Measurements from ENCODE around the gene GAS6. TPM values are rescaled to one million over a fixed set of nuclear protein-coding genes. Genes with fewer than 3 reads are reported as not detected.

Gene GAS6
- total and polyA plus RNA-seq, 9 of the 15 experiments (the other 6 are each of a cell fraction or from before 2014, with no cell fraction given), result 0.14 to 9.7 (median 4.7) TPM; not detected in 1

DNA sequence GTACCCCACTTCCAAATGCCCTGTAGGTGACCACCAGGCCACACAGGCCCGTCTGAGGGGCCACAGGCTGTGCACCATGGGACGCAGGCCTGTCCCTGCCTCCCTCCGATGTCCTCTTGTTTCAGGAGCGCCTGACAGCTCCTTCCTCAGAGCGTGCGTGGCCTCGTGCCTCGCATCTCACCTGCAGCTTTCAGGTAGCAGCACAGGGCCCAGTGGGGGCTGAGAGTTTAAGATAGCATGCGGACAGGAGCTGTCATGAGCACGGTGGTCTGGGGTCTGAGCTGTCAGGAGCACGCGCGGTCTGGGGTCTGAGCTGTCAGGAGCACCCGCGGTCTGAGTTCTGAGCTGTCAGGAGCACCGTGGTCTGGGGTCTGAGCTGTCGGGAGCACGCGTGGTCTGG, 40.1 kb downstream of the GAS6 start:
- in situ Hi-C loops (cut with MboI) (loop anchor here (10.0 kb wide), 1 partner anchor 91 kb away; no protein-coding TSS in a partner anchor), intact Hi-C loops (cut with micrococcal nuclease) (no loop called here)
- H3K27ac ChIP-seq (ENCODE audit: extremely low read depth, low read depth, low read length), result no peak overlapping the region
- 85% methylated on average over 7 of the region's 19 CpGs for WGBS (ENCODE audit: insufficient coverage, low coverage, missing lambda C conversion rate)
- H2AFZ ChIP-seq (ENCODE audit: low read depth, low read length), result no peak overlapping the region
- CTCF ChIA-PET (ENCODE audit: low intra/inter-chr PET ratio), result no interaction called here
- POLR2A ChIA-PET, result interaction anchor here (1.0 kb wide), 1 partner anchor 16 kb away, joined by 3 read pairs; no protein-coding TSS in a partner anchor
- no peak overlapping the region for H3K4me3 ChIP-seq
- H4K20me1 ChIP-seq (replicated peaks; ENCODE audit: control insufficient read depth, insufficient read depth, low read length), result no peaks in the 10 kb centered on the region
- no peak for DNase-seq (ENCODE audit: extremely low read depth in 1 of 4, low spot score in 3 of 4)
- peaks cover 0 to 26% of the 10 kb centered on the region in 2 experiments; a peak in 2 of 5 replicates for H3K4me1 ChIP-seq (replicated peaks in 1 of 2; ENCODE audit: control insufficient read depth in 2 of 2, insufficient read depth in 2 of 2, low read length in 2 of 2)
- H3K9me3 ChIP-seq (replicated peaks; ENCODE audit: control insufficient read depth, insufficient read depth, low read depth, low read length), result no peaks in the 10 kb centered on the region
- no TSS peak for BruUV-seq (replicated peaks)
- no peaks in the 10 kb centered on the region for H3K79me2 ChIP-seq (ENCODE audit: control insufficient read depth, insufficient read depth, low read length)
- no peak for FAIRE-seq
- ATAC-seq, result no peak
- H3K9me1 ChIP-seq (ENCODE audit: control insufficient read depth, insufficient read depth, low read length), result no peaks in the 10 kb centered on the region
- no peak overlapping the region for H3K9ac ChIP-seq (ENCODE audit: insufficient read depth in 1 of 2, low read depth in 2 of 2, low read length in 2 of 2)
- no peak overlapping the region for H3K4me2 ChIP-seq (ENCODE audit: insufficient read depth, low read length)
- no peaks in the 10 kb centered on the region for H3K27me3 ChIP-seq (ENCODE audit: control insufficient read depth in 2 of 2, insufficient read depth in 2 of 2, low read length in 2 of 2)
- H3K36me3 ChIP-seq (ENCODE audit: control insufficient read depth, insufficient read depth, low read length), result no peaks in the 10 kb centered on the region
- TF ChIP-seq MED1 (CRISPR knock-in tag; IDR thresholded peaks at IDR 0.05; ENCODE audit: borderline replicate concordance), result no peak
- TF ChIP-seq, protein P1, sequence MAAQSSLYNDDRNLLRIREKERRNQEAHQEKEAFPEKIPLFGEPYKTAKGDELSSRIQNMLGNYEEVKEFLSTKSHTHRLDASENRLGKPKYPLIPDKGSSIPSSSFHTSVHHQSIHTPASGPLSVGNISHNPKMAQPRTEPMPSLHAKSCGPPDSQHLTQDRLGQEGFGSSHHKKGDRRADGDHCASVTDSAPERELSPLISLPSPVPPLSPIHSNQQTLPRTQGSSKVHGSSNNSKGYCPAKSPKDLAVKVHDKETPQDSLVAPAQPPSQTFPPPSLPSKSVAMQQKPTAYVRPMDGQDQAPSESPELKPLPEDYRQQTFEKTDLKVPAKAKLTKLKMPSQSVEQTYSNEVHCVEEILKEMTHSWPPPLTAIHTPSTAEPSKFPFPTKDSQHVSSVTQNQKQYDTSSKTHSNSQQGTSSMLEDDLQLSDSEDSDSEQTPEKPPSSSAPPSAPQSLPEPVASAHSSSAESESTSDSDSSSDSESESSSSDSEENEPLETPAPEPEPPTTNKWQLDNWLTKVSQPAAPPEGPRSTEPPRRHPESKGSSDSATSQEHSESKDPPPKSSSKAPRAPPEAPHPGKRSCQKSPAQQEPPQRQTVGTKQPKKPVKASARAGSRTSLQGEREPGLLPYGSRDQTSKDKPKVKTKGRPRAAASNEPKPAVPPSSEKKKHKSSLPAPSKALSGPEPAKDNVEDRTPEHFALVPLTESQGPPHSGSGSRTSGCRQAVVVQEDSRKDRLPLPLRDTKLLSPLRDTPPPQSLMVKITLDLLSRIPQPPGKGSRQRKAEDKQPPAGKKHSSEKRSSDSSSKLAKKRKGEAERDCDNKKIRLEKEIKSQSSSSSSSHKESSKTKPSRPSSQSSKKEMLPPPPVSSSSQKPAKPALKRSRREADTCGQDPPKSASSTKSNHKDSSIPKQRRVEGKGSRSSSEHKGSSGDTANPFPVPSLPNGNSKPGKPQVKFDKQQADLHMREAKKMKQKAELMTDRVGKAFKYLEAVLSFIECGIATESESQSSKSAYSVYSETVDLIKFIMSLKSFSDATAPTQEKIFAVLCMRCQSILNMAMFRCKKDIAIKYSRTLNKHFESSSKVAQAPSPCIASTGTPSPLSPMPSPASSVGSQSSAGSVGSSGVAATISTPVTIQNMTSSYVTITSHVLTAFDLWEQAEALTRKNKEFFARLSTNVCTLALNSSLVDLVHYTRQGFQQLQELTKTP (IDR thresholded peaks at IDR 0.05; ENCODE audit: low read depth in 1 of 2, partially characterized antibody in 2 of 2), result no peak
- no peak for TF ChIP-seq PPARD (CRISPR knock-in tag; IDR thresholded peaks at IDR 0.05)
- no peak for TF ChIP-seq RBBP5 (IDR thresholded peaks at IDR 0.05; ENCODE audit: borderline replicate concordance, insufficient read depth, low read length, poor library complexity, severe bottlenecking)
- no peak for TF ChIP-seq CHD2 (IDR thresholded peaks at IDR 0.05; ENCODE audit: low read depth, low read length)
- TF ChIP-seq PHF8 (IDR thresholded peaks at IDR 0.05; ENCODE audit: borderline replicate concordance, low read length), result no peak
- TF ChIP-seq DMBX1 (CRISPR knock-in tag; IDR thresholded peaks at IDR 0.05; ENCODE audit: borderline replicate concordance), result no peak
- TF ChIP-seq CC2D1A (IDR thresholded peaks at IDR 0.05), result no peak
- no peak for TF ChIP-seq DIDO1 (tag; IDR thresholded peaks at IDR 0.05; ENCODE audit: low read depth)
- TF ChIP-seq ETV6 (IDR thresholded peaks at IDR 0.05; ENCODE audit: borderline replicate concordance in 1 of 2, low read depth in 2 of 2, low read length in 1 of 2), result no peak
- TF ChIP-seq ETV6 (CRISPR knock-in tag; IDR thresholded peaks at IDR 0.05; ENCODE audit: borderline replicate concordance), result no peak
- TF ChIP-seq ZNF717 (CRISPR knock-in tag; IDR thresholded peaks at IDR 0.05), result no peak
- TF ChIP-seq TOE1 (IDR thresholded peaks at IDR 0.05; ENCODE audit: borderline replicate concordance), result no peak
- no peak for TF ChIP-seq TOE1 (CRISPR knock-in tag; IDR thresholded peaks at IDR 0.05; ENCODE audit: borderline replicate concordance, low read depth)
- TF ChIP-seq NCOA4 (IDR thresholded peaks at IDR 0.05; ENCODE audit: partially characterized antibody), result no peak
- no peak for TF ChIP-seq SREBF1 (IDR thresholded peaks at IDR 0.05; ENCODE audit: borderline replicate concordance, low read depth, low read length)
- TF ChIP-seq TRIM24 (IDR thresholded peaks at IDR 0.05), result no peak
- TF ChIP-seq, protein P2, sequence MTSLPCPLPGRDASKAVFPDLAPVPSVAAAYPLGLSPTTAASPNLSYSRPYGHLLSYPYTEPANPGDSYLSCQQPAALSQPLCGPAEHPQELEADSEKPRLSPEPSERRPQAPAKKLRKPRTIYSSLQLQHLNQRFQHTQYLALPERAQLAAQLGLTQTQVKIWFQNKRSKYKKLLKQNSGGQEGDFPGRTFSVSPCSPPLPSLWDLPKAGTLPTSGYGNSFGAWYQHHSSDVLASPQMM (CRISPR knock-in tag; IDR thresholded peaks at IDR 0.05), result no peak
- TF ChIP-seq CHD1 (IDR thresholded peaks at IDR 0.05; ENCODE audit: low read length), result no peak
- TF ChIP-seq SP2 (IDR thresholded peaks at IDR 0.05; ENCODE audit: extremely low read depth, low read depth, low read length, poor library complexity, severe bottlenecking), result no peak

Data from K562 (cell line).